Heart left ventricle (tissue), 16 donors: ENCODE measurements around the gene RSPO4. TPM values are rescaled to one million over a fixed set of nuclear protein-coding genes. Genes with fewer than 3 reads are reported as not detected.

ENCODE experiments used
- ATAC-seq, 4 donors: fragments of 200-7000 bp; cut with Tn5 transposase; one replicate each; pipeline ENCODE4 v1.9.1; 2020 to 2022; ENCODE audit warnings: moderate library complexity in 4 of 4, mild to moderate bottlenecking in 3 of 4, moderate number of reproducible peaks in 1 of 4
- DNase-seq, 5 donors: peaks; one replicate each; pipeline ENCODE4 v3.0.0-alpha.2; 2020
- H3K27ac ChIP-seq, 12 donors: fragments of 200-600 bp; sonication (generic) in 4 of 12; one replicate each; pipeline versions ENCODE4 v1.5.0 to v1.8.0; 2016 to 2022; ENCODE audit warnings: mild to moderate bottlenecking in 2 of 12
- H3K27me3 ChIP-seq, 9 donors: fragments of 200-600 bp; sonication (generic) in 2 of 9; one replicate each; pipeline versions ENCODE4 v1.5.1 to v1.8.0; 2016 to 2022; ENCODE audit warnings: mild to moderate bottlenecking in 3 of 9
- H3K36me3 ChIP-seq, 9 donors: fragments of 200-600 bp; sonication (generic) in 2 of 9; one replicate each; pipeline versions ENCODE4 v1.5.0 to v1.8.0; 2018 to 2022; ENCODE audit warnings: mild to moderate bottlenecking in 2 of 9
- H3K4me1 ChIP-seq, 12 donors: fragments of 200-600 bp; sonication (generic) in 4 of 12; one replicate each; pipeline versions ENCODE4 v1.5.0 to v1.8.0; 2016 to 2022; ENCODE audit warnings: mild to moderate bottlenecking in 3 of 12
- H3K4me3 ChIP-seq, 12 donors: fragments of 200-600 bp; sonication (generic) in 4 of 12; one replicate each; pipeline versions ENCODE4 v1.5.0 to v1.8.0; 2017 to 2022; ENCODE audit warnings: mild to moderate bottlenecking in 9 of 12, moderate library complexity in 4 of 12
- H3K9me3 ChIP-seq, 12 donors: fragments of 200-600 bp; sonication (generic) in 4 of 12; one replicate each; pipeline versions ENCODE4 v1.5.0 to v1.8.0; 2016 to 2022; ENCODE audit warnings: mild to moderate bottlenecking in 1 of 12
- CTCF ChIP-seq, 12 donors: fragments of 200-600 bp; sonication (generic) in 4 of 12; IDR thresholded peaks; one replicate each; pipeline versions ENCODE4 v1.5.0 to v1.8.0; 2018 to 2022; ENCODE audit warnings: antibody characterized with exemption in 12 of 12, mild to moderate bottlenecking in 5 of 12
- POLR2A ChIP-seq, 2 donors: fragments of 450-650 bp; IDR thresholded peaks; one replicate each; pipeline ENCODE4 v1.6.1; 2017; ENCODE audit warnings: antibody characterized with exemption in 2 of 2, mild to moderate bottlenecking in 2 of 2, moderate library complexity in 2 of 2
- WGBS, 4 donors: extraction: QIAGEN DNeasy Blood & Tissue Kit in 2 of 4; methylation state at CpG; one replicate each; pipeline versions ENCODE4 v1.1.5 to v1.1.7; 2013 to 2018; 5-methylcytosine and 5-hydroxymethylcytosine counted together
- intact Hi-C, 10 donors: fragments of 100-400 bp; cut with DNase I; formaldehyde crosslinking; loops; one replicate each; pipeline versions ENCODE4 v1.11.1 to v1.14.2; 2022
- long read RNA-seq, 3 donors: library from polyadenylated mRNA; unstranded; transcript quantifications; one replicate each; pipeline ENCODE4 v2.0.0, GENCODE V29; 2020 to 2021
- polyA plus RNA-seq, 2 donors: library from polyadenylated mRNA; stranded (reverse); fragments of 200-250 nt; gene quantifications; one replicate each; pipeline ENCODE4 v1.2.3, GENCODE V29; 2013
- total RNA-seq, 9 donors: library from RNA; depleted of rRNA in 2 of 9; stranded (reverse); fragments of >200 nt in 2 of 9; fragmentation: NEBNext Ultra II Directional in 3 of 9; extraction: Animal tissue kit (Norgen Biotek cat#: 25700) in 3 of 9; gene quantifications; one replicate each; pipeline versions ENCODE4 v1.1.0 to v1.2.4, GENCODE V29; 2016 to 2023
- donor health status: ischemic (EF 13 %, LVEDD 7.1; RV severe dilation, severe dysfunction).
- donor health status: healthy with polysubstance abuse.
- donor health status: DM: no; HTN: yes; CAD: no.
- donor health status: DM: no; HTN: no; CAD: no.
- donor health status: ischemic (EF 25% LVEDD 6.9; RV normal size, moderate dysfunction).
- donor health status: ischemic (EF 25% LVEDD 5.7; RV mildly dilated, moderate dysfunction).
- donor health status: healthy.
- donor health status: DM: yes; HTN: yes; CAD: no.
- donor health status: ischemic (EF 35%, LVEDD 5.7; RV mildly dilated, moderate dysfunction).
- donor health status: nonischemic (EF 11% LVEDD 7.7; RV severe dilation, severe dysfunction).
- donor health status: DM: yes; HTN: yes; CAD: no.
- donor health status: PGD.
- donor health status: ischemic (EF 29% LVEDD 5.4; RV normal size, mild dysfunction).
- donor health status: nonischemic (EF 23%, LVEDD 6.1; RV moderate dilation, normal function).

RSPO4 gene
- total RNA-seq (under 1 TPM in 2 of 9 donors, not detected in 7; 0.25 to 0.27 TPM), polyA plus RNA-seq (under 1 TPM in 1 of 2 donors, not detected in 1; 0.04 TPM)
- long read RNA-seq, donor 1 = 0 reads
- long read RNA-seq, donor 2 = 0 reads
- long read RNA-seq, donor 3 = 0 reads

GRCh38 chr20:1001911-1002681 is at the start of gene RSPO4:
RSPO4 (minus strand) TSS chr20:1002311; CDS start chr20:1002164, 147 bp downstream.
- 2% methylated on average over 15 to 88 of the region's 88 CpGs for WGBS, 4 donors
- ATAC-seq (no peak), DNase-seq (no peak)
- H3K27ac ChIP-seq = no peak within 1 kb of the TSS
- peaks cover 0 to 9% (median 0%) of the 10 kb centered on the region in 12 donors for H3K4me1 ChIP-seq
- no peaks in the 10 kb centered on the region for H3K9me3 ChIP-seq
- peak within 1 kb of the TSS in 1 of 12 donors; percentile 30 for H3K4me3 ChIP-seq
- TF ChIP-seq POLR2A (IDR thresholded peaks at IDR 0.05) = no peak
- no peak for TF ChIP-seq CTCF (IDR thresholded peaks at IDR 0.05)
- intact Hi-C loops = no loop called here
- peaks cover 10 to 70% (median 44%) of the 10 kb centered on the region in 9 donors for H3K27me3 ChIP-seq
- H3K36me3 ChIP-seq = no peaks in the 10 kb centered on the region

- TF ChIP-seq CTCF (IDR thresholded peaks at IDR 0.05) = no peak
- TF ChIP-seq POLR2A (IDR thresholded peaks at IDR 0.05) = no peak
- WGBS, 4 donors = 71 to 82% (median 77%) methylated on average over 6 of the region's 6 CpGs
- no peaks in the 10 kb centered on the region for H3K4me1 ChIP-seq
- peaks cover 0 to 4% (median 0%) of the 10 kb centered on the region in 12 donors for H3K9me3 ChIP-seq
- ATAC-seq (peak in 1 of 4 donors; percentile 27), DNase-seq (no peak)
- H3K27ac ChIP-seq = no peak overlapping the region
- no peaks in the 10 kb centered on the region for H3K36me3 ChIP-seq
- no peak overlapping the region for H3K4me3 ChIP-seq
- H3K27me3 ChIP-seq = no peaks in the 10 kb centered on the region
- intact Hi-C loops = no loop called here
Measured at GRCh38 chr20:1050440-1050839, 48.3 kb upstream of the RSPO4 start.

DNA sequence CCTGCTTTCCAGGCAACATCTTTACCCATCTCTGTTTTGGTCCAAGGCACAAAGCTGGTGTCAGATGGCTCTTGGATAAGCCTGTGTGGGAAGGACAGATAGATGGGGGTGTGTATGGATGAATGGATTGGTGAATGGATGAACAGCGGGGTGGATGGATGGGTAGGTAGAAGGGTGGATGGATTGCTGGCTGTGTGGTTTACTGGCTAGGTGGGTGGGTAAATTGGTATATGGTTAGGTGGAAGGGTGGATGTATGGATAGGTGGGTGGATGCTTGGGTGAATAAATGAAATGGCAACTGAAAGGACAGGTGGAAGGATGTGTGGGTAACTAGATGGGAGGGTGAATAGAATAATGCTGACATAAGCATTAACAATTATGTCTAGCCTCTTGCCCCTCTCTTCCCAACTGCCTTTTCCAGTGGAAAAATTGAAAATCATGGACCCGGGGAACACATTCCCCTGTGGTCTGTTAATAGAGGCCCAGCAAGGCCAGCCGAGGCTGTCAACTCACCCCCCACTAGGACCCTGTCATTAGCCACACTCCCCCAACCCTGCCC is 43.8 kb upstream of the RSPO4 start:
- no peak for ATAC-seq
- Histone ChIP-seq H3K27me3 (no peaks in the 10 kb centered on the region), H3K9me3 (peaks cover 0 to 4% (median 0%) of the 10 kb centered on the region in 12 donors), H3K36me3 (no peaks in the 10 kb centered on the region), H3K4me1 (no peaks in the 10 kb centered on the region), H3K4me3 (no peak overlapping the region), H3K27ac (no peak overlapping the region)
- no peak for TF ChIP-seq CTCF (IDR thresholded peaks at IDR 0.05)
- no peak for TF ChIP-seq POLR2A (IDR thresholded peaks at IDR 0.05)
- 85 to 96% (median 92%) methylated on average over 3 of the region's 3 CpGs for WGBS, 4 donors
- DNase-seq = no peak
- intact Hi-C loops = no loop called here

- Histone ChIP-seq H3K27me3 (no peaks in the 10 kb centered on the region), H3K36me3 (no peaks in the 10 kb centered on the region), H3K9me3 (no peaks in the 10 kb centered on the region), H3K27ac (no peak overlapping the region), H3K4me1 (no peaks in the 10 kb centered on the region), H3K4me3 (no peak overlapping the region)
- TF ChIP-seq POLR2A (IDR thresholded peaks at IDR 0.05) = no peak
- TF ChIP-seq CTCF (IDR thresholded peaks at IDR 0.05) = no peak
- intact Hi-C loops = no loop called here
- no peak for DNase-seq
- 57 to 63% (median 58%) methylated on average over 7 of the region's 7 CpGs for WGBS, 4 donors
- no peak for ATAC-seq
Measured at GRCh38 chr20:1041845-1042390, 39.8 kb upstream of the RSPO4 start.
